GM12891 (cell line): ENCODE results near the gene SNUPN.
"Not testable (repeated sequence)": the region's sequence is repeated elsewhere in the genome, so short reads cannot be mapped to it uniquely, and the experiment has no call there.

ENCODE experiments used
- DNase-seq: peaks from one replicate; pipeline ENCODE4 v3.0.0; 2011; ENCODE audit warnings: low spot score; ENCODE audit not compliant: insufficient read length
- FAIRE-seq: peaks from 2 replicates; lab custom pipeline; 2011; peaks lifted over from hg19 to GRCh38; lab: Jason Lieb, UNC
- PAX5 ChIP-seq: IDR thresholded peaks from 2 replicates; pipeline ENCODE4 v1.6.1; 2011; ENCODE audit warnings: low read length, moderate library complexity, mild to moderate bottlenecking; ENCODE audit not compliant: insufficient read depth, severe bottlenecking
- POLR2A ChIP-seq: IDR thresholded peaks from 2 replicates; pipeline ENCODE4 v1.6.1; 2011; ENCODE audit warnings: low read depth, low read length, control low read depth
- POLR2AphosphoS5 ChIP-seq: IDR thresholded peaks from 2 replicates; pipeline ENCODE4 v1.6.1; 2011; ENCODE audit warnings: low read depth, low read length, control low read depth
- POU2F2 ChIP-seq: IDR thresholded peaks from 2 replicates; pipeline ENCODE4 v1.6.1; 2011; ENCODE audit warnings: low read depth, mild to moderate bottlenecking, control low read depth, low read length, moderate library complexity
- SPI1 ChIP-seq: IDR thresholded peaks from 2 replicates; pipeline ENCODE4 v1.6.1; 2011; ENCODE audit warnings: low read depth, low read length, control low read depth
- TAF1 ChIP-seq: IDR thresholded peaks from 2 replicates; pipeline ENCODE4 v1.6.1; 2011; ENCODE audit warnings: low read depth, low read length, control low read depth

SNUPN gene

DNA sequence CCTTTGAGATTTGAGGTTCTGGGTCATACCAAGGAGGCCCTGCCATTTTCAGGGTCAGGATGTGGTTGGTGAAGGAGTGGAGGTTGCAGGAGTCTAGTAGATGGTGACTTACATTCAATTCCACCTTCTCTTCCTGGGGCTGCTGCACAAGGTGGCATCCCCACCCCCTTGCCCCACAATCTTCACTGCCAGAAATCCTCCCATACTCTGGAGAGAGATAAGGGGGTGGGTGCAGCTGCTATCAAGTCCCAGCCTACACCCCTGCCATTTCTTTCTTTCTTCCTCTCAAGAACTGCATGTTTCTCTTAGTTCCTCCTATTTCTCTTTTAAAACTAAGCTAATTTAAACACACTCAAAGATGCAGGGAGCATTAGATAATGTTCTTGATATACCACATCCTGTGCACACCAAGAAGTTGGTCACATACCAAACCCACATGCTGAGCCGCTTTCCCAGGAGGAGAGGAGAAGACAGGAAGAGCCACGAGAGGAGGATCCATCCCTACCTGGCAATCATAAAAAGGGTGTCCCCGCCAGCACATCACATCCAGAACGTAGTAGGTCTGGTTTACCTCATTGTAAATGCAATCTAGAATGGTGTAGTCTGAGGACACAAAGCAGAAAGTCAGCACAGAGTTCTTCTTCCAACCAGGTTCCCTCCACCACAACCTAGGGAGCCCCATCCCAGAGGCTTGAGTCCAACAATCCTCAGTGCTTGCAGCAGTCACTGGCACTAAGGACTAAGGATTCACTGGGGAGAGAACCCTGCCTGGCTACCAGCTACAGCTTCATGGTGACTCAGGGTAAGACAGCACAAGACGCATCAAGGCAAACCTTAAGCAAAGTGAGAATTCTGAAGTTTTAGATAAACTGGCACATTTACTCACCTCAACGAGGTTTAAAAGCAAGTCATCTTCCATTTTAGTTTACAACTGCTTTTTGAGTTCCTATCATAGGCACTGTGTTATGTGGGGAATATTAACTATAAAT lies 18.5 kb downstream of the SNUPN start:
- no peak for FAIRE-seq
- no peak for TF ChIP-seq PAX5
- no peak for TF ChIP-seq TAF1
- no peak for TF ChIP-seq POLR2AphosphoS5
- TF ChIP-seq POU2F2, result no peak
- TF ChIP-seq POLR2A, result no peak
- no peak for TF ChIP-seq SPI1
- no peak for DNase-seq

DNA sequence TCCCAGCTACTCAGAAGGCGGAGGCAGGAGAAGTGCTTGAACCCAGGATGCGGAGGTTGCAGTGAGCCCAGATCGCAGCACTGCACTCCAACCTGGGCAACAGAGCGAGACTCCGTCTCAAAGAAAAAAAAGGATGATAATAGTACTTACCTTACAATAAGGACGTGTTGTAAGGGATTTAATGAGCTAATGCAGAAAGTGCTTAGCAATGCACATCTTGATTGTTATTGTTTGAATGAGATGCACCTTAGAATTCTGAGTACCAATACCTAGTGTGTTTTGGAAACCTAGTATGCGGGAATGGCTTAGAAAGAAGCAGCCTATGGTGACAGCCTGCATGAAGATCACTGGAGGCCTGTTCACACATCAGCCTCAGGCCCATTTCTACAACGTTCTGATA lies 19.5 kb downstream of the SNUPN start:
- TF ChIP-seq POLR2AphosphoS5 (no peak), TAF1 (no peak), SPI1 (no peak), POU2F2 (no peak), POLR2A (no peak), PAX5 (no peak)
- FAIRE-seq, result no peak
- no peak for DNase-seq

DNA sequence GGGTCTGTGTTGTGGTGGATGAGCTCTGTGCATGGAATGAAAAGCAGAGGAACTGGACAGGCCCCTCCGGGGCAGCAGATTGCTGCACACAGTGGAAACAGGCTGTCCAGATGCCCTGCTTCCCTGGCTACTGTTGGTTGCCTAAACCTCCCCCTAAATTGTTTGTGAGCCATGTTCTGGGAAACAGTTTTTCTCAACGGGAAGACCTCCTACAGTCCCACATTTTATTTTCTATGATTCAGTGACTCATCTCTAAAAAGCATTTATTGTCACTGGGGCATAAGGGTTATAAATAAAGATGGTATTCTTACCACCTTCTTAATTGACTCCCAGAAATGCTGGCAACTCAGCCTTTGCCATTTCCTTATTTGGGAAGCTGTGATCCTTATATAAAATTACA lies 26.1 kb downstream of the SNUPN start:
- DNase-seq (no peak), FAIRE-seq (no peak)
- TF ChIP-seq POLR2AphosphoS5 (no peak), POU2F2 (no peak), POLR2A (no peak), SPI1 (no peak), TAF1 (no peak), PAX5 (no peak)

DNA sequence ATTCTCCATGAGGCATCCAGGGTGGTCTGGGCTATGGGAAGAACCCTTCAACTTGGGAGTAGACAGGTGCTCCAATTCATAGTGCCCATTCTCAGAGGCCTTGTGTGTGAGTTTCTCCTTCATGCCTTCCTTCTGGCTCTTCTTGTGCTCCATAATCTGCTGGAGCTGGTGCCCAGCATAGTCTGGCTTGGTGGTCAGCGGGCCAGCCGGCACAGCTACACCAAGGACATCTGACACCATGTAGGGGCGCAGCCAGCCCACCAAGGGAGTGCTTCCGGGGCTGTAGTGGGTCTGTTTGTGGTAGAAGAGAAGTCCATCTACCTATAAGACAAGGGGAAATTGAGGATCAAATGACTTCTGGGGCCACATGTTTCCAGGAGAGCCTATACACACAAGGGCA lies 27.2 kb downstream of the SNUPN start:
- TF ChIP-seq POLR2A, result no peak
- TF ChIP-seq POU2F2, result no peak
- DNase-seq, result no peak
- no peak for FAIRE-seq

DNA sequence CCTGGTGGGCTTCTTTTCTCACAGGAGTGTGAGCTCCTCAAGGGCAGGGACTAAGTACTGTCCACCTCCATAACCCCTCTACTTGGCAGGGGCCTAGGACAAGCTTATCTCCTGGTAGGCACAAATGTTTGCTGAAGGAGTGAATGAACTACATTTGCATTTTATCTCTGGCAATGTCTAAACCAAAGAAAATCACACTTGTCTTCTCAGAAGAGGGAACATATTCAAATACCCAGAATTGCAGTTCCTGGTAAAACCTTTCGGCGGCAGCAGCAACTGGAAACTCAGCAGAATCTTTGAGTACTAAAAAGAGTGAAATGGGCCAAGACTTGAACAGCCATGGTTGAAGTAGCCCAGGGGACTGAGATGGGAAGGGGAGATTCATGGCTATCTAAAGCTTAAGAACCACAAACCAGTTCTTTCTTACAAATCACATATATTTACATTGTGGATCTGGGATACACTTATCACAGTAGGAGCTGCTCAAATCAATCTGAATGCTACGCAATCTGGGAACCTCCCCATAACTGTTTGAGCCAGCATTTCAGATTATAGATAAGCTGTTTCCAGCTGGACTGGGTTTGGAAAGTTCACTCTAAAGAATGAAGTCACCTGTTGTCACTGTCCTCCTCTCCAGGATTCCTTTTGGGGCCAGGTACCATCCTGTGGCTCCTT lies 27.7 kb downstream of the SNUPN start:
- DNase-seq (no peak), FAIRE-seq (peak; percentile 63)
- TF ChIP-seq PAX5, result no peak

DNA sequence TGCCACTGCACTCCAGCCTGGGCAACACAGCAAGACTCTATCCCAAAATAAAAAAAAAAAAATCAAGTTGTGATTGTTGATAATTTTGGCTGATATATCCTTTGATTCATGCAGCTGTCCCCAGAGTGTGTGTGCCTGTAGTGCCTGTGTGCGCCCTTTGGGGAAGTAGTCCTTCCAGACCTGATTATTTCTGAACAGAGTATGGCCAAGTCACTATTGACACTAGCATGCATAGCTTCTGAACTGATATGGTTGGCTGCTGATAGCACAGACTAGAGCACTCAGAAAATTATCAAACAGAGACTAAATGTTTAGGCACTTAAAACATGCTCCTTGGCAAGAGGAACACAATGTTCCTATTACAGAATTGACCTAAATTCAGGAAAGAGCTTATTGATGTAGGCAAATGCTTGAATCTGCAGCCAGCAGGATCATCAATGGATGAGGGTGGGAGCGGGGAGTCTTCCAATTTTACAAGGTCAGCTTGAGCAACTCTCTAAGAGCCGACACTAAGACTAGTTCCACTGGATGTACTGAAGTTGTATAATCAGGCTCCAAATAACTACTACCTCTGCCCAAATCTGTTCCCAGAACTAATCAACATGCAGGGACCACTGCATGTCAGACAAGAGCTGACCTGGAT lies 28.7 kb downstream of the SNUPN start:
- TF ChIP-seq POLR2AphosphoS5 (no peak), PAX5 (no peak), POU2F2 (no peak), POLR2A (no peak), TAF1 (no peak), SPI1 (no peak)
- no peak for DNase-seq
- FAIRE-seq, result no peak

DNA sequence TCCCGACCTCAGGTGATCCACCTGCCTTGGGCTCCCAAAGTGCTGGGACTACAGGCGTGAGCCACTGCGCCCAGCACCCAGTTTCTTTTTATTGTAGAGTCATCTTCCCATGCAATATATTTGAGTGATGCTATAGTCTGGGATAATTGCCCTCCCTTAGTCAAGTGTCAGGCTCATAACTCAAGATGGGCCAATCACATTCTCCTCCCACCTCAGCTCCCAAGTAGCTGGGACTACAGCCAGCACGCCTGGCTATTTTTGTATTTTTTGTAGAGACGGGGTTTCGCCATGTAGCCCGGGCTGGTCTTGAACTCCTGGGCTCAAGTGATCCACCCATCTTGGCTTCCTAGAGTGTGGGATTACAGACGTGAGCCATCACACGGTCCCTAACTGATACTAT lies 31.2 kb downstream of the SNUPN start:
- no peak for FAIRE-seq
- DNase-seq, result no peak
- no peak for TF ChIP-seq PAX5
- TF ChIP-seq SPI1, result no peak

DNA sequence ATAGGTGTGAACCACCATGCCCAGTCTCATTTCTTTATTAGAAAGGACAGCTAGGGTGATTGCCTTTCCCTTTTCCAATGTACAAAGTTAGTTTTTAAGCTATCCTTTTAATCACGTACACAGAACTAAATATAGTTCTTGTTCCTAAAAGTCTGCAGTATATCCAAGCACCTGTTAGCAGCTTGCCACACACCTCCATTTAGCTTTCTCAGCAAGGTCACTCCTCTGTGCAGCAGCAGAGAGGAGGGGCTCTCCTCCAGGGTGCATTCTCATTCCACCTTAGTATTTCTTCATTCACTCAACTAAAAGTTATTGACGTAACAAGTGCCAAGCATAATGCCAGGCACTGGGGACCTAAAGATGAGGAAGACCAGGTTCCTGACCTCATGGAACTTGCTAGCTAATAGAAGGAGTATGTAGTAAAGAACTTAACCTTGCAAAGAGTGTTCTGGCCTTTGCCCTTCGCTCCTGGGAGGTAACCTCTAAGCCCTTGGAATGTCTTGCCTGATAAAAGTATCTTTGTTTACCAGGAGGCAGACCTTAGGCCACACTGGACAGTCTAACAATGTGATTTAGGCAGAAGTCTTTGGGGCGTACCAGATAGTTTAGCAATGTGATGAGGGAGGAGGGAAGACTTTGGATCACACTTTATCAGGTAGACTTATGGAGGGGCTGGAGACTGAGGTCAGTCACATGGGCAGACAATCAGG lies 33.7 kb downstream of the SNUPN start:
- DNase-seq, result no peak
- TF ChIP-seq POU2F2 (no peak), POLR2A (no peak), SPI1 (no peak), TAF1 (no peak)
- FAIRE-seq, result no peak

DNA sequence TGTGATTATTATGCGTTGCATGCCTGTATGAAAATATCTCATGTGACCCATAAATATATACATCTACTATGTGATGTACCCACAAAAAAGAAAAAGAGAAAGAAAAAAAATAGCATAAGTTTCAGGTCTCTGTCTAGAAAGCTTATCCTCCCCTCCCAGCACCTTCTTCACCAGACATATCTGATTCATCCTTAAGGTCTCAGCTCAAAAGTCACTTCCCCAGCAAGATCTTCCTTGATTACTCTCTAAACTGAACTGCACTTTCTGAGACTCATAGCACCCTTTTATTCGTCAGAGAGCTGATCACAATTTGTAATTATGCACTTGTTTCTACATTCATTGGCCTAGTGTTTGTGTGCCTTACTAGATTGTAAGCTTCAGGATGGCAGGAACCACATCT lies 35.3 kb downstream of the SNUPN start:
- FAIRE-seq (no peak), DNase-seq (no peak)
- no peak for TF ChIP-seq POLR2AphosphoS5

DNA sequence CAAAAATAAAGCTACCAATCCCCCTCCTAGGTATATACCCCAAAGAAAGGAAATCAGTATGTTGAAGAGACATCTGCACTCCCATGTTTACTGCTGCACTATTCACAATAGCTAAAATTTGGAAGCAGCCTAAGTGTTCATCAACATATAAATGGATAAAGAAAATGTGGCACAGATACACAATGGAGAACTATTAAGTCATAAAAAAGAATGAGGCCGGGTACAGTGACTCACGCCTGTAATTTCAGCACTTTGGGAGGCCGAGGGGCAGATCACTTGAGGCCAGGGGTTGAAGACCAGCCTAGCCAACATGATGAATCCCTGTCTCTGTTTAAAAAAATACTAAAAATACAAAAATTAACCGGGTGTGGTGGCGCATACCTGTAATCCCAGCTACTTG lies 36.5 kb downstream of the SNUPN start:
- TF ChIP-seq POU2F2 (no peak), TAF1 (no peak), POLR2A (no peak), SPI1 (no peak), POLR2AphosphoS5 (no peak), PAX5 (no peak)
- FAIRE-seq (no peak), DNase-seq (no peak)

DNA sequence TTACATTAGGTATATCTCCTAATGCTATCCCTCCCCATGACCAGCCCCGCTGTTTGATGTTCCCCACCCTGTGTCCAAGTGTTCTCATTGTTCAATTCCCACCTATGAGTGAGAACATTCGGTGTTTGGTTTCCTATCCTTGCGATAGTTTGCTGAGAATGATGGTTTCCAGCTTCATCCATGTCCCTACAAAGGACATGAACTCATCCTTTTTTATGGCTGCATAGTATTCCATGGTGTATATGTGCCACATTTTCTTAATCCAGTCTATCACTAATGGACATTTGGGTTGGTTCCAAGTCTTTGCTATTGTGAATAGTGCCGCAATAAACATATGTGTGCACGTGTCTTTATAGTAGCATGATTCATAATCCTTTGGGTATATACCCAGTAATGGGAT lies 39.1 kb downstream of the SNUPN start:
- not testable (repeated sequence) for FAIRE-seq, DNase-seq
